Loucy (cell line): ENCODE results near the gene RPS3A.

Experiments used
- H2AFZ ChIP-seq: fragments of 200-600 bp; sonication (generic); 2 replicates; pipeline ENCODE4 v1.6.0; 2016; ENCODE audit warnings: antibody characterized with exemption, mild to moderate bottlenecking, low read length, moderate library complexity
- H3F3A ChIP-seq: fragments of 200-600 bp; 2 replicates; pipeline ENCODE4 v1.6.0; 2016; ENCODE audit warnings: antibody characterized with exemption, low read depth, mild to moderate bottlenecking
- H3K27me3 ChIP-seq: fragments of 200-600 bp; sonication (generic); 2 replicates; pipeline ENCODE4 v1.6.1; 2014; ENCODE audit warnings: low read length, mild to moderate bottlenecking; ENCODE audit not compliant: insufficient read depth, poor library complexity, severe bottlenecking
- H3K36me3 ChIP-seq: fragments of 200-600 bp; sonication (generic); 2 replicates; pipeline ENCODE4 v1.6.1; 2016; ENCODE audit warnings: low read length; ENCODE audit not compliant: insufficient read depth
- H3K4me1 ChIP-seq: fragments of 200-600 bp; sonication (generic); 2 replicates; pipeline ENCODE4 v1.5.1; 2014; ENCODE audit warnings: low read length, mild to moderate bottlenecking; ENCODE audit not compliant: insufficient read depth, poor library complexity, severe bottlenecking
- H3K4me2 ChIP-seq: fragments of 200-600 bp; sonication (generic); 2 replicates; pipeline ENCODE4 v1.6.0; 2014; ENCODE audit warnings: antibody characterized with exemption, low read length, low read depth, mild to moderate bottlenecking; ENCODE audit not compliant: poor library complexity, severe bottlenecking
- H3K4me3 ChIP-seq: fragments of 200-600 bp; sonication (generic); 2 replicates; pipeline ENCODE4 v1.5.1; 2014; ENCODE audit warnings: low read length, mild to moderate bottlenecking, mixed read lengths; ENCODE audit not compliant: poor library complexity, severe bottlenecking
- H3K79me2 ChIP-seq: fragments of 200-600 bp; sonication (generic); 2 replicates; pipeline ENCODE4 v1.6.1; 2014; ENCODE audit warnings: low read length; ENCODE audit not compliant: insufficient read depth
- H3K9ac ChIP-seq: fragments of 200-600 bp; sonication (generic); 2 replicates; pipeline ENCODE4 v1.6.0; 2014; ENCODE audit warnings: mild to moderate bottlenecking, low read depth, low read length, moderate library complexity; ENCODE audit not compliant: poor library complexity, severe bottlenecking
- H3K9me2 ChIP-seq: fragments of 200-600 bp; sonication (generic); replicated peaks from 2 replicates; pipeline ENCODE4 v1.6.1; 2016; ENCODE audit warnings: low read depth, low read length, mixed read lengths
- H3K9me3 ChIP-seq: fragments of 200-600 bp; sonication (generic); 2 replicates; pipeline ENCODE4 v1.6.1; 2014; ENCODE audit warnings: mild to moderate bottlenecking, antibody characterized with exemption, low read length, low read depth; ENCODE audit not compliant: insufficient read depth
- H4K20me1 ChIP-seq: fragments of 200-600 bp; sonication (generic); 2 replicates; pipeline ENCODE4 v1.6.0; 2014; ENCODE audit warnings: antibody characterized with exemption, low read length, mild to moderate bottlenecking; ENCODE audit not compliant: insufficient read depth, poor library complexity, severe bottlenecking
- CTCF ChIP-seq: fragments of 200-600 bp; sonication (generic); conservative IDR thresholded peaks from 2 replicates; pipeline ENCODE4 v1.5.1; 2014; ENCODE audit warnings: mild to moderate bottlenecking, antibody characterized with exemption, low read length
- EZH2phosphoT487 ChIP-seq: fragments of 200-600 bp; IDR thresholded peaks from 2 replicates; pipeline ENCODE4 v1.6.1; 2018; ENCODE audit warnings: antibody characterized with exemption, mild to moderate bottlenecking, moderate library complexity, borderline replicate concordance

RPS3A gene

GRCh38 chr4:151094290-151094751 lies 5.1 kb upstream of the RPS3A start:
- no peaks in the 10 kb centered on the region for H3K9me2 ChIP-seq
- H3K4me1 ChIP-seq, result peaks cover 7% of the 10 kb centered on the region
- no peaks in the 10 kb centered on the region for H3K9me3 ChIP-seq
- no peak overlapping the region for H3K9ac ChIP-seq
- H3K4me3 ChIP-seq, result no peak overlapping the region
- H3K4me2 ChIP-seq, result no peak overlapping the region
- no peak overlapping the region for H2AFZ ChIP-seq
- H3K79me2 ChIP-seq, result no peaks in the 10 kb centered on the region
- H4K20me1 ChIP-seq, result no peaks in the 10 kb centered on the region
- TF ChIP-seq CTCF (no peak), EZH2phosphoT487 (no peak)
- H3K36me3 ChIP-seq, result no peaks in the 10 kb centered on the region
- peaks cover under 1% of the 10 kb centered on the region for H3K27me3 ChIP-seq
- no peaks in the 10 kb centered on the region for H3F3A ChIP-seq

GRCh38 chr4:151095142-151095541 lies 4.3 kb upstream of the RPS3A start:
- H4K20me1 ChIP-seq, result peaks cover 6% of the 10 kb centered on the region
- no peak overlapping the region for H2AFZ ChIP-seq
- H3K79me2 ChIP-seq, result peaks cover 8% of the 10 kb centered on the region
- no peaks in the 10 kb centered on the region for H3F3A ChIP-seq
- H3K36me3 ChIP-seq, result peaks cover 3% of the 10 kb centered on the region; the same call in 1 of the 2 replicates
- no peaks in the 10 kb centered on the region for H3K9me2 ChIP-seq
- H3K27me3 ChIP-seq, result peaks cover 8% of the 10 kb centered on the region
- no peaks in the 10 kb centered on the region for H3K9me3 ChIP-seq
- H3K9ac ChIP-seq, result no peak overlapping the region
- H3K4me1 ChIP-seq, result peaks cover 7% of the 10 kb centered on the region
- H3K4me2 ChIP-seq, result no peak overlapping the region
- no peak overlapping the region for H3K4me3 ChIP-seq
- no peak for TF ChIP-seq CTCF
- TF ChIP-seq EZH2phosphoT487, result no peak

- H3K36me3 ChIP-seq, result peaks cover 17% of the 10 kb centered on the region
- TF ChIP-seq CTCF, result no peak
- no peak for TF ChIP-seq EZH2phosphoT487
- 0 out of 2 replicates have a peak overlapping the region, but pooled peaks have one; percentile 19 for H2AFZ ChIP-seq
- no peaks in the 10 kb centered on the region for H3F3A ChIP-seq
- H3K27me3 ChIP-seq, result peaks cover 12% of the 10 kb centered on the region
- H3K4me3 ChIP-seq, result no peak overlapping the region
- no peaks in the 10 kb centered on the region for H3K9me2 ChIP-seq
- peaks cover 19% of the 10 kb centered on the region for H3K4me1 ChIP-seq
- peaks cover 32% of the 10 kb centered on the region for H4K20me1 ChIP-seq
- no peak overlapping the region for H3K9ac ChIP-seq
- H3K9me3 ChIP-seq, result no peaks in the 10 kb centered on the region
- H3K79me2 ChIP-seq, result peaks cover 34% of the 10 kb centered on the region
- no peak overlapping the region for H3K4me2 ChIP-seq
These were observed 1.7 kb upstream of the RPS3A start for GRCh38 chr4:151097759-151098158.
